CD4-positive, alpha-beta T cell treated with Interferon alpha-2 for 1 hour (primary cell): ENCODE results near the gene TMEM255A.

Source experiments
- DNase-seq, 2 donors: peaks; one replicate each; pipeline ENCODE4 v3.0.0-alpha.2; 2020 to 2022

Gene TMEM255A

DNA sequence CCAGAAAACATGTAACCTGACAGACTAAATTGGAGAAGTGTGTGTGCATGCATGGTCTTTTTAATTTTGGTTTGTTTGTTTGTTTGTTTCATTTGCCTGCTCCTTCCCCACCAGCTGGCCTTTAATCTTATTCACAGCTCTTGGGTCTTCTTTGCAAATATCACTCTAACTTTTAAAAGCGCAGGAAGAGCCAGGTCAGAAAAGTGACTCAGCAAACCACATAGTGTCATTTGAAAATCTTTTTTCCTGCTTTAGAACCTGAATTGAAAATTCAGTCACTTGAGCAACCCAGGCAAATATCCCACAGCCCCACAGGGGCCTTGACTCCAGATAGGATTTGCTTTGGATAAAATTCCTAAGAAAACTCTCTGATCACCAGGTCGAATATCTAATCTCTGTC is 4.6 kb downstream of the TMEM255A start:
- no peak for DNase-seq

DNA sequence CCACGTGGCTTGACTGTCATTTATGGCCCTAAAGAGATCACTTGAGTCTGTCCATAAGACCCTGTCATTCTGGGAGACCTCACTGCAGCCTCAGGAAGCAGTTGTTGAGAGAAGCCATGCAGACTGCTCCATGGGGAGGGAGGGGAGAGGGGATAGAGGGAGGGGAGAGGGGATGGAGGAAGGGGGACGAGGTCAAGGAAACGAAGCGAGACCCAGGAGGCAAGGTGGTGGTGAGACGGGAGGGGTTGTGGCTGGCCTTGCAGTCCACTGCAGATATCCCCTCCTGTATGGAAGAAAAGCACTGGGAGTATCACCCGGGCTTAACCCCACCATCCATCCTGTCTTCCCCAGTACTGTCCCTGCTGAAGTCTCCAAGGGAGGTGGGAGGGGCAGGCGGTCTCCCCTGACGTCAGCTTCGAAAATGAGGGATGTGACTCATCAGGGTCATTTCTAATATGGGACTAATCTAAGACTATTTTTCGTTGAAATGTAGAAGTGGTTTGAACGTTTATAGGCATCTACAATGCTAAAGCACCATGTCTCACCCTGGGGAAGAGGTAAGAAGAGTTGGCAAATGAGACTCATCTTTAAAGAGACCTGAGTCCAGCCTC is 5.6 kb downstream of the TMEM255A start:
- no peak for DNase-seq

DNA sequence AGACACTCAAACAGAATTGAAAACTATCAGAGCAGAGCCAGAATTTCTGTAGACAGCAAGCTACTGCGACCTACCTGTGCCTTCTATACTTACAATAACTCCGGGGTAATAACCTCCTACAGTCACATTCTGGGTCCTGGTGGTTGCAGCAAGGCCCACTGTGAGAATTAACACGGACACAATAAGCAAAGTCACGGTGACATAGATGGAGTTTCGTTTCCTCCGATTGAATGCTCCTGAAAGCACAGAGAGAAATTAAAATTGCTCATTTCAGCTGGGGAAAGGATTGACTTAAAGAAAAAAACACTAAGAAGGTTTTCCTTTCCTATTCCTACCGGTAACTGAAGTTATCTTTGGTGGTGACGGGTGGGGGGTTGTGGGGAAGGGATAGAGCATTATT is 7.0 kb downstream of the TMEM255A start:
- no peak for DNase-seq

DNA sequence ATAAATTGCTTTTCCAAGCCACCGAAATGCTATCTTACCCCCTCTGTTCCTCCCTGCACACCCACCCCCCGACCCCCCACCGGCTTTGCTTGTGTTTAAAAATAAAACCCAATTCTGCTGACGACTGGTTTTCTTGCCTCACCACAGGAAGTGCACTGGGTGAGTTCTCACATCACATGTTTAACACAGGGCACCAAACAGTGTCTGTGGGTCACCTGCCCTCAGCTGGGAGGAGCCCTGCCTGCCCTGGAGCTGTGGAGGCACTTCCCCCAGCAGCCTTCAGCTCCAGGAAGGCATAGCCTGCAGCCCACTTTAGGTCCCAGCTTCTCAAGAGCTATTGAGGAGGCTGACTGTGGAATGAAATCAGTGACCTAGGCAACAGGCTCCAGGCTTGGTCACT is 8.8 kb downstream of the TMEM255A start:
- peak; percentile 62 to 70 for DNase-seq

DNA sequence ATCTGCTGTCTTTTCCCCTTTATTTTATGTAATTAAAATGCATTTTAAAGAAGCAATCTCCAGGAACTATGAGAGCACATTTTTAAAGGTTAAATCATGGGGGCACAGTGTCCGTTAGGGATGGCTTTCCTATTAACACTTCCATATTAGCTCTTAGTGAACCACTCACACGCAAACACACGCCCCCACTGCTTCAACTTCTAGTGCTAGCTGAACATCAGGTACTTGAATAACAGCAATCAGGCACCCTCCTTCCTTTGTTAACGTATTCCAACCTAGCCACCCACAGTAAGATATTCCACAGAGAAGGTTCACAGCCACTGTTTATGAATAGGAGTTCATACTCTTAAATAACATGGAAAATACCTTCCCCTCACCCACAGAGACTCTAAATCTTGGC is 9.3 kb downstream of the TMEM255A start:
- DNase-seq: no peak

DNA sequence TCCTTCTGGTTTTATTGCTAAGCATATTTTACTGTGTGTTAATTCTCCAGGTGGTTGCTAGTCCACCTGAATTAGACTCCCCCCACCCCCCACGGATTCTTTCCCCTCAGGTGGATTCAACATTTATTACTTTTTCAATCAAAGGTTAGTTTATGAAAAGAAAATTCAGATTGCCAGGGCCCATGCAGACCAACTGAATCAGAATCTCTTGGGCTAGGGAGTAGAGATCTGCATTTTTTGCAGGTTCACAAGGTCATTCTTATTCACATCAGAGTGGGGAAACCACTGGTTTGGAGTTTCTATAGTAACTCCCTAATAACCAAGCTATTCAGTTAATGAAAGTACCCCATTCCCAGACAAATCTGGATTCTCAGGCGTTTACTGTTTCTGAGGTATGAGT is 9.8 kb downstream of the TMEM255A start:
- no peak for DNase-seq

DNA sequence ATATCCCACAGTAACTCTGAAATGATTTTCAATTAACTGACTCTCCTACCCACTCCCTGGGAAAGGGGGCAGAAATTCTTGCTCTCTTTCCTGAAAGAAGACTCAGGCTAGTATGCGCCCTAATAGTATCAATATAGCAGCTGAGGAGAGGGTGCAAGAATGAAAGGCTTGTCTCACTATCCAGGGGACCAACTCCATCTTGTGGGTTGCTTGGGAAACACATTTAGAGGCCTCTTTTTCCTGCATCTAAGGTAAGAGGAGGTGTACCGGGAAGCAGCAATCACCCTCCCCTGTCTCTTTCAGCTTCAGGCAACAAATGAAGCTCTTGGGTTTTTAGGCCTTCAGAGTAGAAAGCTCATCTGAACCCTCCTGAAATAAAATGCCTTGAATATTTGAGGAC is 11.3 kb downstream of the TMEM255A start:
- no peak for DNase-seq

DNA sequence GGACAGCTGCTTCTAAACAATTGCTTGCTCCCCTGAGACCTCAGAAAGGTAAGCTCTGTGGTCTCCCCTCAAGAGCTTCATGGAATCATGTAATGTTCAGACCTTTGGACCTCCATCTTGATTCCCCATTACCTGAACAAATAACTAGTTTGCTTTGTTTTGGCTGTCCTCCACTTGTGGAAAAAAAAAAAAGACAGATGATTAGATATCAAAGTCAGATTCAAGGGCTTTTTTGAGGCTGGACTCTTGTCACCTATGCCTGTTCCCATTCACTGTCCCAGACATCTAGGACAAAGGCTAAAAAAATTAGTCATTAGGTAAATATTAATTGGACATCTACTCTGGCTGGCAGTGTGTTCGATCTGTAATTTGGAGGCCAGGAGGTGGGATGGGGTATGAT is 13.3 kb downstream of the TMEM255A start:
- no peak for DNase-seq

DNA sequence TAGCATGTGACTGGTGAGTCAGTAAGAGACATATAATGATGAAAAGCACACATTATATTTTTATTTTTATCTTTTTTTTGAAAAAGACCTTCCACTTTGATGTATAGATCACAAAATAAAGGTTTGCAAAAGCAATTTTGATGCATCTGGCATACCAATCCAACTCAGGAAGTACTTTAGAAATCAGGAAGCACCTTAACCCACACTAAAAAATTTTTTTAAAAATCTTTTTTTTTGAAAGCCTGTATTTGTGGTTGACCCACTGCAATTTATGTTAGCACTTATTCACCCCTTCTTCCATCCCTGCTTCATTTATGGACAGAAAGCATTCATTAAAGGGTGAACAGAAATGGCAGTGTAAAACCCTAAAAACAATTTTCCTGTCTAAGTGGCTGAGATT is 16.6 kb downstream of the TMEM255A start:
- no peak for DNase-seq

DNA sequence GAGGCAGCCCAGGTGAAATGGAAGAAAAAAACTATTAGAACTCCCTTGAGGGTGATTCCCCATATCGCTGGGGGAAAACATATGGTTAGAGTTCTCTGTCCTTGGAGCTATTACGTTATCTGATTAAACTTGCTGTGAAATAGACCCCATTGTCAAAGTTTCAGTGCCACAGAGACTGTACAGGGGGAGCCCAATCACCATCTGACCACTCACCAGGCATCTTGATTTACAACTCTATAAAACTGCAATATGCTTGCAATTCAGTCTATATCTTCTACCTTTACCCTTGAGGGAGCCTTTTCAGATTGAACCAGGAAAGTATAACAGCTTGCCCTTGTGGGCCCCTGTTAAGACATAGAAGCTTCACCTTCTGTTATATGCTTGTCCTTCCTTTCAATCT is 18.2 kb downstream of the TMEM255A start:
- DNase-seq: no peak

DNA sequence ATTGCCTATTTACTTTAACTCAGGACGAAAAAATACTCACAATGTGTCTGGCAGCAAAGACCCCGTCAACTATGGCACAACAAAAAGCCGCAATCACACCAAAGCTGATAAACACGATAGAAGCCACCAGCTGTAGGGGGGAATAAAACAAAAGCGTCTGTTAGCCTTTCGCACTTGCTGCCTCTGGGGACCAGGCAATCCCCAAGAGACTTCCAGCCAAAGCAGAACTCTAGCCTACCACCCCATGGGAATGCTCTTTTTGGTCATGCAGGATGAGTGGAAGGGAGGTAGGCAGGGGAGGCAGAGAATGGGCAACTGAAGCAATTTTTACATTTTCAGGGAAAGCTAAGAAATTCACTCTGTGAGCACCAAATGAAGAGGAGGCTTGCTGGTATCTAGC is 20.1 kb downstream of the TMEM255A start:
- DNase-seq: no peak

DNA sequence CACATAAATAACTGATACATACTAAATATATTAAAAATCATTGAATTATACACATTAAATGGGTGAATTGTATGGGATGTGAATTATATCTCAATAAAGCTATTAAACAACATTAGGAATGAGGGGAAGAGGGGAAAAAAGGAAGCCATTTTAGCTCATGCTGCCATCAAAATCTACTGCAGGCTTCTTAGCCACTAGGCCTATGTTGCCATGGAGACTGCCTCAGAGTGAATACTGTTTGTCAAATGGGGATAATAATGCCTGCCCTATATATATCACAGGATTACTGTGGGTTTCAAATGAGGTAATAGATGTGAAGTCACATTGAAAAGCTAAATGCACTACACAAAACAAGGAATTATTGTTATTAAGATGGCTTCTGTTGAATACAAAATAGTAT is 21.2 kb downstream of the TMEM255A start:
- no peak for DNase-seq

DNA sequence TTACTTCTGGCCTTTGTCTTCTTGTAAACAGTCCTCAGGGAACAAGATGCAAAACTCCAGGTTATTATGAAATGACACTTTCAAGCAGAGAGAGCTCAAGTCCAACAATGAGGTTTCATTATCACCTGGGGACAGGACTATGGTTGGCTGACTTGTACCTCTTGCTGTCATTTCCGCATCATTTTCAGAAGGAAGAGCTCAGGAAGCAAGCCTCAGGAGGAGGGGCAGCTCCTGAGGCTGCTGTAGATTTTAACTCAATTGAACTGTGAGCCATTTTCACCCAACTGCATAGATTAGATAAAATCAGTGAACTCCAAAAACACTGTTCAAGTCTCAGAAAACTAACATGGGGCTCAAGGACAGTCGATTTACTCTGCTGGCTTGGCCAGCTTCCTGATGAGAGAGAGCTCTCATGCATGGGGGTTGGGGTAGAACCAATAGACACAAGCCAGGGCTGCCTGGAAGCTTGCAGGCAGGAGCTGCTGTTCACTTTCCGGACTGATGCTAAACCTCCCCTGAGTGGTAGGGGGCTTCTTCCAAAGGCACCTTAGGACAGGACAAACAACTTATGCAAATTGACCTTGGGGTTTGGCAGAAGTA is 23.6 kb downstream of the TMEM255A start:
- no peak for DNase-seq

DNA sequence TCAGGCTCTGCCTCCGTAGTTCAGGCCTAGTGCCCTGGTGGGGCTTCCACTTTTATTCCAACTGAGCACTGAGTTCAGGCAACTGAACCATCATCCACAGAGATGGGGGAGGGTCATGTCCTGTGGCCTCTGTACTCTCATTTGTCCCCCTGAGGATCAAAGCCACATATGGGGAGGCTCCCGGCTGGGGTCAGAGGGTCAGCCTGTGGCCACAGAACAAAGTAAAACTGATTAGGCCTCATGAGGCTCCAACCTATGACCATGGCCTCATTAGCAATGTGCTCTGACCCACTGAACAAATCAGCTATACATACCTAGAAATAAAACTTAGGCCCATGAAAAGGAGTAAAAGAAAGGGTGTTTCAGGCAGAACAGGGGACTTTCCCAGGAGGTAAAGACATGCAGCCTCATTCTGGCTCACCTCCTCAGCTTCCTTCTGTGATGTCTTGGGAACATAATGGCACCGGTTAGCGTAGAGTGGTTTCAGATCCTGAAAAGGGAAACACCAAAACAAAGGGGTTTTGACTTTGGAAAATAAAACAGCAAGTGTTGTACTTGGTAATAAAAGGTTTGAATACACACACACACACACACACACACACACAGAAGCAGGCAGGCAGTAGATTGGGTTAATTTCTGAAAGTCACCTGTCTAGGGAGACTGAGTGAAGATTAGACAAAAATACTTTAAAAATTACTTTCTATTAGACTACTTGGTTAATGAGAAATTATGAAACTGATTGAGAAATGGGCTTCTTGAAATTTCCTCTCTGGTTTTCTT is 24.3 kb downstream of the TMEM255A start:
- DNase-seq: no peak

DNA sequence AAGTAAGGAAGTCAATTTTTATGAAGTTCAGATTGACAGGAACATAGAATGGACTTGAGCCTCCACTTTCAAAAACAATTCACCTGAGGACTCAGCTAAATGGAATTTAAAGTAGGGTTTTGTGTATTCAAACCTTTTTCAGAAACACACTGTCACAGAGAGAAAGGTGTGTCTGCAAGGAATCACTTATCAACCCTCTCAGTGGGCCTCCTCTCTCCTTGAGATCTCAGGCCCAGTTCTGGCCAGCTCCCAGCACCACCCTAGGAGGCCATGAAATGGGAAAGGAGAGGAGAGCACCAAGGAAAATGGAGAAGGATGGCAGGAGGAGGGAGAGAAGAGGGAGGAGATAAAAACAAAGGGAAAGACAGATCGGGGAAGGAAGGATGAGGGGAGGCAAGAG is 28.6 kb downstream of the TMEM255A start:
- DNase-seq: no peak

DNA sequence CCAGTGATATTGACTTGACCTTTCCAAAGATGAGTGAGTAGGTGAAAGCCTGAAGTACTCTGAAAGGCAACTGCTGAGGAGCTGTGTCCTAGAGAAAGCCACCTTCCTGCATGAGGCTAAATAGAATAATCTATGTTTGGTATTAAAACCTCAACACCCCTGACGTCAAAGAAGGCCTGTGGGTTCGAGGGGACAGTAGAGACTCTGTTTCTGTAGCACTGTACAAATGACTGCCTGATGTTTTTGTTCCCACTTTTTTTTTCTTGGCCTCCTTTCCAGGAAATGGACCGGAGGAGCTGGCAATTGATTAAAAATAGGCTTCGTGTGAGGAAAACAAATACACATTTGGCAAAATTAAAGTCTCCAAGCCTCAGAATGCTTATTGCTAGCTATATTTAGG is 29.5 kb downstream of the TMEM255A start:
- no peak for DNase-seq

DNA sequence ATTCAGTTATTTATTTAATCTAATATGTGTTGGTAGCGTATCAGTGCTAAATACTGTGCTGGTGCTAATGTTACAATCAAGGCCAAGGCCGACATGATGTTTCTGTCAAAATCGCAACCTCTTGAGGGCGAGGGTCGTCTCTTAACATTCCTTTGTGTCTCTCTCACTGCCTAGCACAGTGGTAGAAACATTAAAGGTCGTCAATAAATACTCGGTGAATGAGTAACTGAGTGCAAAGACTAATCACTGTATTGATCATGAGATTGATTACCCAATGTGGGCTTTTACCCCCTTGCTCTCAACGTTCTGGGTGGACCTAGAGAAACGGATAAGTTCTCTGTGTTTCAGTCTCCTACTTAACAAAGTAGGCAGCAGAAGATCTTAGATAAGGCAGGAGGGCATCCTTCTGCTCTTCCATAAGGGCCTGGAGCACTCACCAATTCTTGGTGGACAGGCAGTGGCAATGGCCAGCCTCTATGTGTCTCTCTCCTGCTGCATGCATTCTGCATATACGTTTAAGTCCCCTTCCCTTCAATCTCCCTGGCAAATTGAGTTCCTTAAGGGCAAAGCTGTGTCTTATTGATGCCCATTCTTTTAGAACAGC is 30.1 kb downstream of the TMEM255A start:
- no peak for DNase-seq

DNA sequence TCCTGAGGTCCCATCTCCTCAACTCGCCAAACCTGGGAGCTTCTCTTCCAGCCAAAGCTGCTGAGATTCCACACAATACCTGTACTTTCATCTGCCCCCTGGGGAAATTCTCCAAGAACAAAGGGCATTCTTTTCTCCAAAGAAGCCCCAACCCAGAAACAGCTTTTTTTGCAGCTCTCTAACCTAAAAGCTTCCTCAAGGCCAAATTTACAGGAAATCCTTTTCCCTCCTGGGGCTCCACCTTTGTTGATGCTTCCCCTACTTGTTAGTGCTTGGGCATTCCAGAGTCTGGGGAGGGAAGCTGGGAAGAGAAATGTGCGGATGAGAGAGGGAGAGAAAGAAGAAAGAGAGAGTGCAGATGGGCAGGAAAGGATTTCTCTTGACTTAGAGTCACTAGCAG is 36.3 kb downstream of the TMEM255A start:
- DNase-seq: no peak

DNA sequence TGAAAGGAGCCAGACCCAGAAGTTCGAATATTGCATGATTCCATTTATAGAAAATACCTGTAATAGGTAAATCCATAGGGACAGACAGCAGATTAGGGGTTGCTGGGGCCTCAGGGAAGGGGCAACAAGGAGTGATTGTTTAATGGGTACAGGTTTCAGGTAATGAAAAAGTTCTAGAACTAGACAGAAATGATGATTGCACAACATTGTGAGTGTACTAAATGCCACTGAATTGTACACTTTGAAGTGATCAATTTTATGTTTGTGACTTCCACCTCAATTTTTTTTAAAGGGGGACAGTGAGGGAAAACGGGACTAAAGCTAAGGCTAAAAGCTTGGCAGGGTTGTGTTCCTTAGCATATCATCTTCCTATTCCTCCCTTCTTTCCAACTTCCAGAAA is 37.1 kb downstream of the TMEM255A start:
- DNase-seq: no peak

DNA sequence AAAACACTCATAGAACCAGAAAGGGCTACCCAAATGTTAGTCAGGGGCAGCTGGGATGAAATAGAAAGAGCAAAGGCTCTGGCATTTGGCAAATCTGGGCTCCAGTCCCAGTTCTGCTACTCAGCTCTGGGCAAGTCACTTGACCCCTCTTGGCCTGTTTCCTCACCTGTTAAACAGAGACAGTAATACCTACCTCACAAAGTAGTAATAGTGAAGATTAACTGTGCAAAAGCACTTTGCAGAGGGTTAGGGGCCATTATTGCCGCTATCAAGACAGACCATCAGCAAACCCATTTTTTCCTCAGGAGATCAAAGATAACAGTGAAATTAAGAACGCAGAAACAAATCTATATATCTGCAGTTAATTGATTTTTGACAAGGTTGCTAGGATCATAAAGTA is 40.0 kb downstream of the TMEM255A start:
- DNase-seq: no peak

DNA sequence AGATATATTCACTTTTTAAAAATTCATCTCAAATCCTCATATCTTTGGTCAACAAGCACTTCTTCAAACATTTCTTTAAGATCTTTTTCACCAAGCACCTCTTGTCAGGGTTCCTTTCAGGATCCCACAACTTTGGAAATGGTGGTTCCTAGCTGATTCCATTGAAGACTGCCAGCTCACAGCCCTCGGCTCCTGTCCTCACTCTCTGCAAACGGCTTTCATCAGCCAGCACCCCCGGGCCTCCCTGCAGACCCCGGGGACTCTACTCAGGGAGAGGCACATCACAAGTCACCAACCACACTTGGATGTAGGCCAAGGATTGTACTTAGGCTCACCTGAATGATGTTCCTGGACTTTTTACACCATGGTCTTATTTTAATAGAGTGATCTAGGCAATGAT is 40.7 kb downstream of the TMEM255A start:
- DNase-seq: no peak

DNA sequence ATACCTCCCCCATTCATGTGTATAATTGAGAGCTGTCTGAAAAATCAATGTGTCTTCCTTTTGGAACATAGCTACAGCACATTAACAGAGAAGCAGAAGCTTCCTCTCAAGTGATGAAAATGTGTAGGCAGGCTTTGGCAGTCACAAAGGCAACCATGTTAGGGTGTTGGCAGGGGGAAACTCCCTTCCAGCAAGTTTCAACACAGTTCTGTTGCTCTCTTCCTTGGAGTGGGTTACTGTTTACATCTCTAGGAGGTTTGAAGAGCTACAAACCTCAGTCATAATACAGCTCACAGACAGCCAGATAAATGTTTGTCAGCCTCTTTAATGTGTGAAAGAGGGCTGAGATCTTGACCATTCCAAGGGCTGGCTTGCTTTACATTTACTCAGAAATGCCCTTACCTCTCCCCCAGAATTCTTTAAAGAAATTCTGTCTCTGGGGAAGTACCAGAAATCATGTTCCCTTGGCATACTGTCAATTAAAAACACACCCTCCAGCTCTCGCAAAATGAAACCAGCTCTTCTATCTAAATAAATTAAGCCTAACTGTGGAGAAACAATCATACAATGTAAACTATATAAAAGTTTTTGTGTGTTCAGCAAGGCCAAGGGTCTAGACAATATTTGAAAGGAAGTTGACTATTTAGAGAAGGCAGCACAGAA is 41.8 kb downstream of the TMEM255A start:
- DNase-seq: peak; percentile 21 to 30

DNA sequence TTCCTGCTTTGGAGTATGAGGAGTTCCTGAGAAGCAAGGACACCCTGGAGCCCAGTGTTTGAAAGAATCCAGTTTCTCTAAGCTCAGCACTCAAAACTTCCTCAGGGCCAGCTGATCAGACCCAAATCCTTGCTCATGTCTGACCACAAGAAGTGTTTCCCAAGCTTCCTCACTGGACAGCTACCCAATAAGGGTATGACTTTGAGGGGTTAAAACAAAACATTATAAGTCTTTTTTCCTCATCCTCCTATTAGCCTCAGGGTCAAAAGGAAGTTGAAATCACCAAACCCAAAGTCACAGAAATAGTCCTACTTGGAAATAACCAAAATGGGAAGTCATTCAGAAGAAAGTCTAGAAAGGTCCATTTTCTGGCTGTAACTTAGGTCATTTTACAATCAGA is 46.9 kb downstream of the TMEM255A start:
- DNase-seq: no peak
